HG02678 (cell line): ENCODE measurements around the gene PPM1J.
A peak's percentile ranks its signal among the peaks of the same experiment; 100 is the strongest.

Experiments used
- ATAC-seq: cut with Tn5 transposase; IDR thresholded peaks from one replicate; pipeline ENCODE4 v1.9.1; 2021; ENCODE audit warnings: mild to moderate bottlenecking, moderate library complexity; ENCODE audit not compliant: unreplicated experiment

Gene PPM1J

GRCh38 chr1:112688781-112689193 lies 26.3 kb downstream of the PPM1J start:
- ATAC-seq, result no peak

GRCh38 chr1:112687785-112688496 lies 27.2 kb downstream of the PPM1J start:
- ATAC-seq, result no peak

GRCh38 chr1:112687361-112687760 lies 27.8 kb downstream of the PPM1J start:
- no peak for ATAC-seq

- ATAC-seq, result no peak
Measured at GRCh38 chr1:112686835-112687234, 28.3 kb downstream of the PPM1J start.

GRCh38 chr1:112686417-112686816 lies 28.7 kb downstream of the PPM1J start:
- ATAC-seq, result no peak

- no peak for ATAC-seq
Measured at GRCh38 chr1:112685913-112686312, 29.2 kb downstream of the PPM1J start.

GRCh38 chr1:112678605-112679004 lies 36.5 kb downstream of the PPM1J start:
- no peak for ATAC-seq

- ATAC-seq, result no peak
Measured at GRCh38 chr1:112677501-112677900, 37.6 kb downstream of the PPM1J start.

- ATAC-seq, result no peak
Measured at GRCh38 chr1:112676543-112676942, 38.6 kb downstream of the PPM1J start.

GRCh38 chr1:112675728-112676381 lies 39.3 kb downstream of the PPM1J start:
- ATAC-seq, result no peak

- ATAC-seq, result peak; percentile 36
Measured at GRCh38 chr1:112674986-112675727, 40.0 kb downstream of the PPM1J start.

- ATAC-seq, result peak; percentile 59
Measured at GRCh38 chr1:112674440-112674985, 40.6 kb downstream of the PPM1J start, which contains the start of gene MOV10. Gene MOV10 (plus strand): TSS chr1:112674659. CDS start chr1:112674913, 254 bp downstream.

GRCh38 chr1:112673592-112674439 lies 41.3 kb downstream of the PPM1J start:
- peak; percentile 6 for ATAC-seq

GRCh38 chr1:112672842-112673241 lies 42.3 kb downstream of the PPM1J start:
- ATAC-seq, result no peak

- ATAC-seq, result no peak
Measured at GRCh38 chr1:112672009-112672408, 43.1 kb downstream of the PPM1J start.

GRCh38 chr1:112666946-112667345 lies 48.2 kb downstream of the PPM1J start:
- ATAC-seq, result no peak

- no peak for ATAC-seq
Measured at GRCh38 chr1:112665857-112666256, 49.3 kb downstream of the PPM1J start.
